K562 (cell line): ENCODE measurements around the gene DNPEP. TPM values are rescaled to one million over a fixed set of nuclear protein-coding genes. Genes with fewer than 3 reads are reported as not detected.
A peak's percentile ranks its signal among the peaks of the same experiment; 100 is the strongest.

Source experiments
- C11orf30 ChIP-seq: fragments of 450-650 bp; IDR thresholded peaks from 2 replicates; pipeline ENCODE4 v1.6.1; 2016; ENCODE audit warnings: low read depth, mild to moderate bottlenecking
- CBFB ChIP-seq: sonication (generic); formaldehyde crosslinking; IDR thresholded peaks from 2 replicates; pipeline ENCODE4 v1.4.0; 2020; ENCODE audit warnings: mild to moderate bottlenecking, missing genetic modification reagents
- CTCF ChIP-seq, 3 experiments: IDR thresholded peaks in 2 of 3; conservative IDR thresholded peaks in 1 of 3; 2 replicates each; pipeline ENCODE4 v1.5.1; 2011 to 2012; ENCODE audit warnings: low read length in 3 of 3, mild to moderate bottlenecking in 3 of 3, control low read depth in 2 of 3, improper control_type of control experiment in 1 of 3, inconsistent platforms in 1 of 3, low read depth in 1 of 3, mixed read lengths in 1 of 3, moderate library complexity in 1 of 3; ENCODE audit not compliant: insufficient read depth in 2 of 3
- JUND ChIP-seq, 2 experiments: IDR thresholded peaks; 2 replicates in 1 of 2; 3 replicates in 1 of 2; pipeline ENCODE4 v1.6.1; 2011; ENCODE audit warnings: borderline replicate concordance in 2 of 2, low read depth in 2 of 2, low read length in 2 of 2, improper control_type of control experiment in 1 of 2, missing biosample characterization in 1 of 2, missing genetic modification characterization in 1 of 2, missing genetic modification reagents in 1 of 2
- L3MBTL2 ChIP-seq: fragments of 450-650 bp; IDR thresholded peaks from 2 replicates; pipeline ENCODE4 v1.6.1; 2016; ENCODE audit warnings: mild to moderate bottlenecking, moderate library complexity
- MAFF ChIP-seq: IDR thresholded peaks from 2 replicates; pipeline ENCODE4 v1.6.1; 2012; ENCODE audit warnings: low read length, improper control_type of control experiment
- MAFG ChIP-seq: fragments of 450-650 bp; conservative IDR thresholded peaks from 2 replicates; pipeline ENCODE4 v1.6.1; 2016; ENCODE audit warnings: missing genetic modification characterization, missing compliant biosample characterization
- MBD1 ChIP-seq: fragments of 250-450 bp; sonication (Bioruptor Pico); IDR thresholded peaks from 2 replicates; pipeline ENCODE4 v1.8.0; 2022; ENCODE audit warnings: inconsistent platforms
- MCM2 ChIP-seq: fragments of 450-650 bp; IDR thresholded peaks from 2 replicates; pipeline ENCODE4 v1.6.1; 2017; ENCODE audit warnings: low read depth, mild to moderate bottlenecking
- MEF2D ChIP-seq: conservative IDR thresholded peaks from 2 replicates; pipeline ENCODE4 v1.6.1; 2016; ENCODE audit warnings: low read depth, missing genetic modification characterization, missing compliant biosample characterization
- MYNN ChIP-seq, 2 experiments: sonication (generic); formaldehyde crosslinking in 1 of 2; IDR thresholded peaks; 2 replicates each; pipeline versions ENCODE4 v1.5.0 to v1.6.1; 2016 to 2020; ENCODE audit warnings: antibody characterized with exemption in 1 of 2, missing genetic modification reagents in 1 of 2
- NBN ChIP-seq: fragments of 450-650 bp; IDR thresholded peaks from 2 replicates; pipeline ENCODE4 v1.6.1; 2016; ENCODE audit warnings: low read depth, mild to moderate bottlenecking
- RAD21 ChIP-seq, 2 experiments: fragments of 250-450 bp in 1 of 2; fragments of 450-650 bp in 1 of 2; sonication (Bioruptor Pico) in 1 of 2; formaldehyde crosslinking in 1 of 2; IDR thresholded peaks in 1 of 2; conservative IDR thresholded peaks in 1 of 2; 2 replicates each; pipeline versions ENCODE4 v1.4.0 to v1.8.0; 2020 to 2022; ENCODE audit warnings: mild to moderate bottlenecking in 2 of 2, moderate library complexity in 1 of 2
- REST ChIP-seq, 2 experiments: fragments of 450-650 bp; formaldehyde crosslinking in 1 of 2; IDR thresholded peaks; 2 replicates each; pipeline versions ENCODE4 v1.4.0 to v1.6.1; 2014 to 2020; ENCODE audit warnings: mild to moderate bottlenecking in 2 of 2, borderline replicate concordance in 1 of 2, low read depth in 1 of 2
- ZFX ChIP-seq: sonication (generic); formaldehyde crosslinking; IDR thresholded peaks from 2 replicates; pipeline ENCODE4 v1.8.0; 2022; ENCODE audit warnings: mild to moderate bottlenecking, missing genetic modification reagents, moderate library complexity
- ZNF174 ChIP-seq: fragments of 250-450 bp; sonication (Bioruptor Pico); IDR thresholded peaks from 2 replicates; pipeline ENCODE4 v1.4.0; 2020; ENCODE audit warnings: mild to moderate bottlenecking
- polyA plus RNA-seq, 8 experiments: library from polyadenylated mRNA; depleted of rRNA in 4 of 8; stranded (reverse) in 5 of 8; unstranded in 3 of 8; fragments of >200 nt; fragmentation: Nextera tagmentation in 2 of 8; fragmentation: Illumina TruSeq in 1 of 8; extraction: Ambion mirVana in 2 of 8; extraction: Trizol in 1 of 8; gene quantifications; 2 replicates each; pipeline versions ENCODE4 v1.2.1 to v1.2.3, GENCODE V29; 2011 to 2014; ENCODE audit warnings: inconsistent platforms in 1 of 8, missing spikeins in 1 of 8
- total RNA-seq, 7 experiments: library from RNA; depleted of rRNA in 6 of 7; stranded (reverse); fragments of >200 nt in 6 of 7; fragmentation: Illumina TruSeq in 2 of 7; extraction: Trizol in 2 of 7; gene quantifications; 2 replicates each; pipeline versions ENCODE4 v1.2.1 to v1.2.3, GENCODE V29; 2011 to 2021; ENCODE audit warnings: low replicate concordance in 1 of 7

The DNPEP gene
- total and polyA plus RNA-seq, 9 of the 15 experiments (the other 6 are each of a cell fraction or from before 2014, with no cell fraction given): 34.6 to 71.4 (median 45.5) TPM

- TF ChIP-seq REST (IDR thresholded peaks at IDR 0.05; ENCODE audit: borderline replicate concordance): peak; percentile 65
- no peak for TF ChIP-seq REST (CRISPR knock-in tag; IDR thresholded peaks at IDR 0.05; ENCODE audit: low read depth)
- TF ChIP-seq C11orf30: peak; percentile 97
- no peak for TF ChIP-seq ZNF174 (CRISPR knock-in tag)
- no peak for TF ChIP-seq L3MBTL2
- TF ChIP-seq ZFX (CRISPR knock-in tag): no peak
- TF ChIP-seq MCM2: no peak
- TF ChIP-seq MEF2D (tag): no peak
- no peak for TF ChIP-seq MBD1
- no peak for TF ChIP-seq MYNN (IDR thresholded peaks at IDR 0.05)
- no peak for TF ChIP-seq MYNN (CRISPR knock-in tag; IDR thresholded peaks at IDR 0.05)
- peak; percentile 22; the same call in 1 of the 2 replicates for TF ChIP-seq JUND (IDR thresholded peaks at IDR 0.05; ENCODE audit: borderline replicate concordance, low read depth, low read length)
- TF ChIP-seq JUND (tag; IDR thresholded peaks at IDR 0.05; ENCODE audit: borderline replicate concordance, low read depth, low read length): no peak
- TF ChIP-seq MAFG (tag): peak; percentile 97
- 0 out of 2 replicates have a peak, but pooled peaks have one; percentile 34 for TF ChIP-seq NBN
- no peak for TF ChIP-seq CBFB
- peak; percentile 42 to 70 for TF ChIP-seq RAD21 (CRISPR knock-in tag; conservative IDR thresholded peaks at IDR 0.05 in 1 of 2, IDR thresholded peaks at IDR 0.05 in 1 of 2)
- TF ChIP-seq MAFF: peak; percentile 97
- TF ChIP-seq CTCF (IDR thresholded peaks at IDR 0.05 in 2 of 3, conservative IDR thresholded peaks at IDR 0.05 in 1 of 3; ENCODE audit: insufficient read depth in 2 of 3, low read depth in 1 of 3, low read length in 3 of 3): peak; percentile 68 to 76 (median 74)
Observed at GRCh38 chr2:219352448-219353023, 35.2 kb downstream of the DNPEP start (continued).
